Activated naive CD4-positive, alpha-beta T cell treated with anti-CD3 and anti-CD28 coated beads, Interleukin-2, amount 10 ng/mL, durations not matched to agents 7 days and 5 days (primary cell): ENCODE data around the gene REEP2.
A peak's percentile ranks its signal among the peaks of the same experiment; 100 is the strongest.

Source experiments
- CTCF ChIA-PET: fragments of 350-600 bp; sonication (Branson Sonifier 250); formaldehyde crosslinking; loops from one replicate; lab custom pipeline; 2021; ENCODE audit warnings: antibody characterized with exemption; lab: Charles Lee
- DNase-seq: peaks from one replicate; pipeline ENCODE4 v3.0.0-alpha.2; 2020
- H3K27ac Mint-ChIP-seq: one replicate; pipeline ENCODE4 v1.8.0; 2021; ENCODE audit warnings: mild to moderate bottlenecking, moderate library complexity, mixed read lengths
- H3K27me3 Mint-ChIP-seq: one replicate; pipeline ENCODE4 v1.8.0; 2021; ENCODE audit warnings: mild to moderate bottlenecking, mixed read lengths
- H3K36me3 Mint-ChIP-seq: one replicate; pipeline ENCODE4 v1.8.0; 2021; ENCODE audit warnings: mixed read lengths
- H3K4me1 Mint-ChIP-seq: one replicate; pipeline ENCODE4 v1.8.0; 2021; ENCODE audit warnings: mixed read lengths
- H3K4me3 Mint-ChIP-seq: one replicate; pipeline ENCODE4 v1.8.0; 2021; ENCODE audit warnings: mild to moderate bottlenecking, moderate library complexity, mixed read lengths
- H3K9me3 Mint-ChIP-seq: one replicate; pipeline ENCODE4 v1.8.0; 2021; ENCODE audit warnings: mixed read lengths

Gene REEP2

DNA sequence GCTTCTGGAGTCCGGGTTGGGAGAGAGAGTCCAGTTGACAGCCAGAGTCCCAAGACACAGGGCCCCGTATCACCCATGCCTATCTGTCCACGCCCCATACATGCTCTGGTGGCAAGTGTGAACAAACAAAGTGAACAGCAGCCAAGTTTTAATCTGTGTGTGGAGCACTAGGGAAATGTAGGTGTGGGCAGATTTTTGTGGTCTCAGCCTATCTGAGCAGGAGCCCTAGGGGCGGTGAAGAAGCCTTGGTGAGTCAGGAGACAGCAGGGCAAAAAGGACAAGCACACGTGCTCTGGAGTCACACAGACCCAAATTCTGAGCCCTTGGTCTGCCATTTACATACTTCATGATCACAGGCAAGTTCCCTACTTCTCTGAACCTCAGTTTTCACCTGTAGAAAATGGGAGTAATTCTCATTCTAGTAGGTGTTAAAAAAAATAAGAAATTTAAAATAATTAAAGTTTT, 49.7 kb downstream of the REEP2 start:
- Mint-ChIP-seq H3K27me3 (peaks cover 76% of the 10 kb centered on the region), H3K27ac (no peak overlapping the region), H3K4me1 (peaks cover 10% of the 10 kb centered on the region), H3K36me3 (no peaks in the 10 kb centered on the region), H3K9me3 (no peaks in the 10 kb centered on the region), H3K4me3 (no peak overlapping the region)
- CTCF ChIA-PET: interaction anchor here (1.5 kb wide), 1 partner anchor 20 kb away, joined by 3 read pairs; no protein-coding TSS in a partner anchor
- DNase-seq: no peak

GRCh38 chr5:138489683-138490061, 50.8 kb downstream of the REEP2 start:
- CTCF ChIA-PET: no interaction called here
- no peak for DNase-seq
- no peaks in the 10 kb centered on the region for H3K9me3 Mint-ChIP-seq
- H3K27ac Mint-ChIP-seq: no peak overlapping the region
- no peaks in the 10 kb centered on the region for H3K36me3 Mint-ChIP-seq
- peaks cover 10% of the 10 kb centered on the region for H3K4me1 Mint-ChIP-seq
- no peak overlapping the region for H3K4me3 Mint-ChIP-seq
- H3K27me3 Mint-ChIP-seq: peaks cover 85% of the 10 kb centered on the region

GRCh38 chr5:138490648-138491283, 51.9 kb downstream of the REEP2 start:
- CTCF ChIA-PET: interaction anchor here (0.7 kb wide), 1 partner anchor 1645 kb away, joined by 3 read pairs; no protein-coding TSS in a partner anchor
- peaks cover 10% of the 10 kb centered on the region for H3K4me1 Mint-ChIP-seq
- no peak overlapping the region for H3K4me3 Mint-ChIP-seq
- peaks cover 88% of the 10 kb centered on the region for H3K27me3 Mint-ChIP-seq
- no peaks in the 10 kb centered on the region for H3K9me3 Mint-ChIP-seq
- no peak overlapping the region for H3K27ac Mint-ChIP-seq
- H3K36me3 Mint-ChIP-seq: no peaks in the 10 kb centered on the region
- no peak for DNase-seq

- Mint-ChIP-seq H3K4me1 (peaks cover 10% of the 10 kb centered on the region), H3K9me3 (no peaks in the 10 kb centered on the region), H3K27me3 (peaks cover 83% of the 10 kb centered on the region), H3K4me3 (peak overlapping the region; percentile 15), H3K36me3 (no peaks in the 10 kb centered on the region), H3K27ac (no peak overlapping the region)
- no peak for DNase-seq
- CTCF ChIA-PET: interaction anchor here (0.7 kb wide), 1 partner anchor 1644 kb away, joined by 3 read pairs; no protein-coding TSS in a partner anchor
Measured at GRCh38 chr5:138491284-138491648, 52.4 kb downstream of the REEP2 start.

GRCh38 chr5:138491669-138492559, 53.1 kb downstream of the REEP2 start:
- H3K36me3 Mint-ChIP-seq: no peaks in the 10 kb centered on the region
- H3K4me1 Mint-ChIP-seq: peaks cover 10% of the 10 kb centered on the region
- no peak overlapping the region for H3K27ac Mint-ChIP-seq
- CTCF ChIA-PET: interaction anchor here (1.0 to 1.3 kb wide), 3 partner anchors 42 to 55 kb away, joined by 3 to 4 read pairs (median 3); no protein-coding TSS in a partner anchor
- H3K9me3 Mint-ChIP-seq: no peaks in the 10 kb centered on the region
- peak; percentile 91 for DNase-seq
- H3K4me3 Mint-ChIP-seq: peak overlapping the region; percentile 80
- peaks cover 82% of the 10 kb centered on the region for H3K27me3 Mint-ChIP-seq

- Mint-ChIP-seq H3K27me3 (peaks cover 80% of the 10 kb centered on the region), H3K9me3 (no peaks in the 10 kb centered on the region), H3K4me1 (peaks cover 10% of the 10 kb centered on the region), H3K36me3 (no peaks in the 10 kb centered on the region), H3K27ac (no peak overlapping the region), H3K4me3 (peak overlapping the region; percentile 80)
- CTCF ChIA-PET: interaction anchor here (1.0 to 2.2 kb wide), 5 partner anchors 11 to 54 kb away, joined by 3 to 20 read pairs (median 4); partner anchors contain the start of gene EGR1
- DNase-seq: no peak
Measured at GRCh38 chr5:138492560-138493045, 53.7 kb downstream of the REEP2 start.

GRCh38 chr5:138495351-138495750, 56.5 kb downstream of the REEP2 start:
- Mint-ChIP-seq H3K9me3 (no peaks in the 10 kb centered on the region), H3K4me3 (no peak overlapping the region), H3K27ac (no peak overlapping the region), H3K36me3 (no peaks in the 10 kb centered on the region), H3K27me3 (peaks cover 61% of the 10 kb centered on the region), H3K4me1 (peaks cover 10% of the 10 kb centered on the region)
- CTCF ChIA-PET: interaction anchor here (2.2 kb wide), 1 partner anchor 46 kb away, joined by 7 read pairs; no protein-coding TSS in a partner anchor
- DNase-seq: no peak
